NCI-H2171 (cell line): ENCODE data around the gene MTR.
"Not testable (repeated sequence)": the region's sequence is repeated elsewhere in the genome, so short reads cannot be mapped to it uniquely, and the experiment has no call there.

Experiments
- DNase-seq: peaks from one replicate; lab custom pipeline; 2025; lab: John Stamatoyannopoulos, UW

The MTR gene

GRCh38 chr1:236833575-236833974, 38.5 kb downstream of the MTR start:
- no peak for DNase-seq

GRCh38 chr1:236834876-236835275, 39.8 kb downstream of the MTR start:
- no peak for DNase-seq

- DNase-seq: no peak
Observed at GRCh38 chr1:236835491-236835890, 40.4 kb downstream of the MTR start.

GRCh38 chr1:236836157-236836556, 41.1 kb downstream of the MTR start:
- no peak for DNase-seq

GRCh38 chr1:236837115-236837514, 42.0 kb downstream of the MTR start:
- no peak for DNase-seq

GRCh38 chr1:236837897-236838296, 42.8 kb downstream of the MTR start:
- DNase-seq: no peak

- no peak for DNase-seq
Observed at GRCh38 chr1:236841341-236841740, 46.2 kb downstream of the MTR start.

GRCh38 chr1:236844499-236845271, 49.6 kb downstream of the MTR start:
- DNase-seq: no peak

GRCh38 chr1:236845830-236846229, 50.7 kb downstream of the MTR start:
- no peak for DNase-seq

- no peak for DNase-seq
Observed at GRCh38 chr1:236848274-236848923, 53.3 kb downstream of the MTR start.

- DNase-seq: no peak
Observed at GRCh38 chr1:236850077-236850979, 55.2 kb downstream of the MTR start.

GRCh38 chr1:236851871-236852270, 56.8 kb downstream of the MTR start:
- DNase-seq: no peak

GRCh38 chr1:236853921-236854604, 59.0 kb downstream of the MTR start:
- no peak for DNase-seq

- no peak for DNase-seq
Observed at GRCh38 chr1:236854605-236854983, 59.5 kb downstream of the MTR start.

GRCh38 chr1:236856649-236857048, 61.6 kb downstream of the MTR start:
- DNase-seq: not testable (repeated sequence)

GRCh38 chr1:236858165-236858564, 63.1 kb downstream of the MTR start:
- no peak for DNase-seq

GRCh38 chr1:236860101-236860500, 65.0 kb downstream of the MTR start:
- DNase-seq: no peak

- no peak for DNase-seq
Observed at GRCh38 chr1:236860674-236861073, 65.6 kb downstream of the MTR start.

- no peak for DNase-seq
Observed at GRCh38 chr1:236861560-236862218, 66.6 kb downstream of the MTR start.

- DNase-seq: no peak
Observed at GRCh38 chr1:236862219-236862591, 67.1 kb downstream of the MTR start.

GRCh38 chr1:236862615-236863211, 67.6 kb downstream of the MTR start:
- no peak for DNase-seq
